ENCODE results near the gene MYO3B.
A peak's percentile ranks its signal among the peaks of the same experiment; 100 is the strongest.

Gene MYO3B

DNA sequence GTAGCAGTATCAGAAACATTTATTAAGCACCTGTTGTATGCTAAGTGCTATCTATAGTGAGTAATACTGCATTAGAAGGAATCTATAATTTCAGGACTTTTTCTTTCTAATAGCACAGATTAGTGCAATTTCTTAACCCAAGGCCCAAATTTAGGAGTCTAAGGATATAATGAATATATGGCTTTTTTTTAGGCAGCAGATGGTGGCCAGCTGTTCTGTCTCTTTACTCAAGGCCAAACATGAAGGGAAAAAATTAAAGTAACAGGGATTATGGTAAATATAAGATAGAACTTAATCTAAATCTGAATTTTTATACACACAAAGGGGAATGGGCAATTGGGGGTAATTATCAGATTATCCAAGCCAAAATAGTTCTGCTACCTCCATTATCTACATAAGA, 306.6 kb downstream of the MYO3B start:
- no peak for DNase-seq

GRCh38 chr2:170485254-170486026, 307.5 kb downstream of the MYO3B start:
- no peak for DNase-seq

DNA sequence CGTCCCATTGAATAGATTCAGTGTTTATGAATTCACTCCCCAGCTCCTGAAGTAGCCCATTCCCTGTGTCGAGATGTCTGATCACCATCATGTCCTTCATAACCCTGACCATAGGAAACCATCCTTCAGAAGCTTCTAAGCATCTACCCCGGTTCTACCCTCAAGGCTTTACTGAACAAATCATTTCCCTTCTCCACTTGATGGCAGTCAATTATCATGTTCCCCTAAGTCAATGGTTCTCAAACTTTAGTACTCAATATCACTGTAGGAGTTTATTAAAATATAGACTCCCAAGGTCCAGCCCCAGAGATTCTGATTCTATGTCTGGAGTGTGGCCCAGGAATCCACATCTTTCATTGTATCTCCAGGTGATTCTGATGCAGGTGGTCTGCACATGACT, 308.8 kb downstream of the MYO3B start:
- DNase-seq = peak; percentile 40

GRCh38 chr2:170488807-170489206, 310.9 kb downstream of the MYO3B start:
- peak; percentile 31 for DNase-seq

DNA sequence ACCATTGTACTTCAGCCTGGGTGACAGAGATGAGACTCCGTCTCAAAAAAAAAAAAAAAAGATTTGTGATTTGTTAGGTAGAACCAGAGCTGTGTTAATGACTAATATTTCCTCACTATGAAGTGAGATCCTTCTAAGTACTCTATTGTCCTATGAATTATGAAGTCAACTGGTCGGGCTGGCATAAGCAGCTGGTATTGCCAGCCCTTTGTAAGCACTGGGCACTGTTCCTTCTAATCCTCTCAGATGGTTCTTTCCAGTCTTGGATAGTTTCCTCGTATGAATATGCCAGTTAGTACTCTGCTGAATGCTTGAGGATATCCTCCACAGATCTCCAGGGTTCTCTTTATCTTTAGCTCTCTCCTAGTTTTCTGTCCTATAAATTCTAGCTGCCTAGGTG, 314.1 kb downstream of the MYO3B start:
- no peak for DNase-seq

DNA sequence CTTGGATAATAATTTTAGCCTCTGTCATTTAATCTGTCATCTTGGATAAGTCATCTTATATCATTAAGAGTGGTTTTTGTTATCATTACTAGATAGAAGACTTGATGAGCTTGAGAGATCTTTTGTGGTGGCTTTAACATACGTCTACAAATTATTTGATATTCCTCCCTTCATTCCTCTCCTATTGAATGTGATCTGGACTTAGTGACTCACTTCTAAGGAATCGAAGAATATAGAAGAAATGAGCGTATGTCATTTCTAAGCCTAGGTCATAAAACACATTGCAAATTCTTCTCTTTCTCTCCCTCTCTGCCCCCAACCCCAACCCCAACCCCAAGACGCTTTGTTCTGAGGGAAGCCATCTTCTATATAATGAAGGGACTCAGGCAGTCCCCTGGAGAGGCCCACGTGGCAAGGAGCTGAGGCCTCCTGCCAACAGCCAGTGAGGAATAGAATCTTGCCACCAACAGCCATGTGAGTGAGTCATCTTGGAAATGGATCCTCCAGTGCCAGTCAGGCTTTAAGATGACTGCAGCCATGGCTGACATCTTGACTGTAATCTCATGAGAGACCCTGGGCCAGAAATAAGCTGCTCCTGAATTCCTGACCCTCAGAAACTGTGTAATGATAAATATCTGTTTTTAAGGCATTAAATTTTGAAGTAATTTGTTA, 315.6 kb downstream of the MYO3B start:
- DNase-seq = no peak

GRCh38 chr2:170495896-170496295, 317.9 kb downstream of the MYO3B start:
- no peak for DNase-seq

GRCh38 chr2:170498619-170499018, 320.7 kb downstream of the MYO3B start:
- DNase-seq = peak; percentile 65

DNA sequence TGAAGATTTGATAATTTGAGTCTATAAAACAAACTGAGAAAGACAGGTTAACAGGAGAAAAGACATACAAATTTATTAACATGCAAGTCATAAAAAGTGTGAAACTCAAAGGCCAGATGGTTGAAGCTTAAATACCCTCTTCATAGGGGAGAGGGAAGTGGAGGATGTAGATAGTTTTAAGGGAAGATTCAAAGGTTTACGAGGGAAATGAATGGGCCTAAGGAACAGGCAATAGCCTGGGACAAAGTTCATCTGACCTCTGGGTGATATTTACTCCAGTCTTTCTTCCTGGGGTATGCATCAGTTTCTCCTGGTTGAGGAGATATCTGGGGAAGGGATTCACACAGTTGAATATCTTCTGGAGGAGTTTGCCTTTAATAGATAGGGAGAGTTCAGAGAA, 322.2 kb downstream of the MYO3B start:
- DNase-seq = no peak

- DNase-seq = no peak
Observed at GRCh38 chr2:170500770-170501169, 322.8 kb downstream of the MYO3B start.

DNA sequence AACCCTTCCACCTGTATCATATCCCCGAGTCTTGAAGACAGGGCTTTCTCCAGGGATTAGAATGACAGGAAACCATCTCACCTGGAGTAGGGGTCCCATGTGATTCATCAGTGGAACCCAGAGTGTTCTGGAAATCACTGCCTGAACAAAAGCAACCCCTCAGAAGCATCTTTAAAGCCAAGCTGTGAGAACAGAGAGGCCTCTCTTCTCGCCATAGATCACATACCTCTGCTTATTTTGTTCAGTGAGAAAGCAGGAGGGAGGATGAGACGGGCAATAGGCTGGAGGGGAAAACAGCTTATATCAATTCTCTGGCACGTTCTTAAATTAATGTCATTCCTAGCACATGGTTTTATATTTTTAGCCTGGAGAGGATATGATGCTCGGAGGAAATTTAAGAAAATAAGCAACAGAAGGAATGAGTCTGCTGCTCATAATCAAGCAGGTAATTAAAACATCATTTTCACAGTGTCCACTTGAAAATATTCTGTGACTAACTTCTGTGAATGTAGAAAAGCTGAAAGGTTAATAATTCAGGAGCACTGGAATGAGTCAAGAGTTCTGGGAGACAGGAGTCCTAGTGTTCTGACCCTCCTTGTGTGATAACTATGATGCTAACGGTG, 323.6 kb downstream of the MYO3B start:
- DNase-seq = no peak

DNA sequence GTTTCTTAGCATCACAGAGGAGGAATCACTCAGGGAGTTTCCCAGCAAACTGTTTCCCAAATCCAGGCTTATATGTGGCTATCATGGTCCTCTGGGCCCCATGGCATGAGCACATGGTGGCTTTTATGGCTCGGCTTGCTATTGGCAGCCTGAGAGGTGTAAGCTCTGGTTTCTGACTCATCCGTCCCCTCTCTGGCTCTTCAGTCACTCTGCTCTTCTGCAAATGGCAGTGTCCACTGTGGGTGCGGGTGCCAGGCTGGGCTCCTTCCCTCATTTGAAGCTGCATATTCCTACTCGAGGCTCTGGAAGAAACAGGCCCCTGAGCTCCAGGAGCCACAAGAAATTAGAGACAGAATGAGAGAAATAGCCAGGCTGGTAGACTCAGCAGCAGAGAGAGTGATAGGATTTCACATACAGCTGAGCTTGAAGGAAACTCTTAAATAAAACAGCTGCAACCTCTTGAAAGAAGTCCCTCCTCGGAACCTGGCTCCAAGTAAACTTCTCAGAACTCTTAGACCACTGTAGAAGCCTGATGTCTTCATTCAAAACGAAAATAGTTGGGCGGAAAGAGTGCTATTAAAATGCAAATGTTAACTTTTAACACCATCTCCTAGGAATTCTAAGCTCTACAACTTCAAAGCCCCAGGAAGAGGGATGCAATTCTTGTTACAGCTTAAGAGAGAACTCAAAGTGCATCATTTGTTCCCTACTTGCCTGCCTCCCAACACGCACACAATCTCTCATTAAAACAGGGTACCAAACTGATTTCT, 324.6 kb downstream of the MYO3B start:
- no peak for DNase-seq

- DNase-seq = no peak
Observed at GRCh38 chr2:170503563-170503962, 325.6 kb downstream of the MYO3B start.

DNA sequence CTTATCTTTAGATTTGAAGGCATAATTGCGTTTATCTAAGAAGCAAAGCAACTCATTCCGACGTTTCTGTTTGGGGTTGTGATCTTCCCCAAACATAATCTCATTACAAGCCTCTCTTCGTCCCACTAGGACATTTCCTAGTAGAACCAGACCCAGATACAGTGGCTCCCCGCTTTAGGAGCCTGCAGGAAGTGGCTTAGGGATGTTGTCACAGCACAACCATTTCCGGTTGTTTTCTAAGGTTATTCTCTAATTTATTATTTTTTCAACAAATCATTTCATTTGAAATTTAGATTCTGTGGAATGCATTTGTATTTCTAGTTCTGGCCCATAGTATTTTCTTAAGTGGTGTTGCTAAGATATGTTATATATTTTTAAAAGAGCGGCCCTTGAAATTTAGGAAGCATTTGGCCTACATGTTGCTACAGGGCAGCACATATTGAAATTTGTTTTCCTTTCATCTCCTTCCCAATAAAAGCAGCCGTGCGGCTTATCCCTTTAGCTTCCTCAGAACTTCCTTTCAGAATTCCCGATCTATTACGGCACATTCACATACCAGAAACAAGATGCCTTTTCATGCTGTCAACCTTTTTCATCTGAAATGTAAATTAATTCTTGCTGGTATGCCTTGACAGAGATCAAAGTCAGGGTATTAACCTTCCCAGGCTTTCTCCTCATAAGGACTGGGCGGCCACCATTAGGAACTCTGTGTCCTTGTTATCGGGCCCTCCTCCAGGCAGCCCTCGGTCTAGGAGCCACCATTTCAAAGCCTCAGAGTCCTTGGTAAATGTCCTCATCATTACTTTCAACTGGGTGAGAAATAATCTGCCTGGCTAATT, 326.2 kb downstream of the MYO3B start:
- no peak for DNase-seq

GRCh38 chr2:170504810-170505145, 326.8 kb downstream of the MYO3B start:
- DNase-seq = no peak

GRCh38 chr2:170505631-170506275, 327.8 kb downstream of the MYO3B start:
- DNase-seq = no peak

- DNase-seq = no peak
Observed at GRCh38 chr2:170509452-170510193, 331.7 kb downstream of the MYO3B start.

- DNase-seq = no peak
Observed at GRCh38 chr2:170512266-170512665, 334.3 kb downstream of the MYO3B start.

- no peak for DNase-seq
Observed at GRCh38 chr2:170514140-170514539, 336.2 kb downstream of the MYO3B start.

- no peak for DNase-seq
Observed at GRCh38 chr2:170517538-170517937, 339.6 kb downstream of the MYO3B start.

DNA sequence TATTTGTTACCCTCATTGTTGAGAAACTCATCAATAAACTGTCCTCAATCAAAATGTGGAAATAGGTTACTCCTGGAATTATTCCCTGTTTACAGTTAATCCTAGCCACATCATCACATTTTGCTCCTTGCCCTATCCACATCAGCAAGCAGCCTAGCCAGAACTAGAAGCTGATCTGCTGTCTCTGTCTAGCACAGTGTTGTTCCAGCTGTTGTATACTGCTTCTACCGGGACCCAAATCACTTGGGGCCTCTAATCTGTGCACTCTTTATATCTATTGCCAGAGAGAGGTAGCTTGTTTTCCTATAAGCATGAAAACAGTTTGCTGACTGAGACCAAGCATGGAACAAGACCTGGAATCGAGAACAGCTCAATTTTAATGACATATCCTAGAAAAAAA, 341.0 kb downstream of the MYO3B start:
- DNase-seq = no peak

Measured in DMS53 (cell line).